ENCODE data around the gene HPCA.

DNA sequence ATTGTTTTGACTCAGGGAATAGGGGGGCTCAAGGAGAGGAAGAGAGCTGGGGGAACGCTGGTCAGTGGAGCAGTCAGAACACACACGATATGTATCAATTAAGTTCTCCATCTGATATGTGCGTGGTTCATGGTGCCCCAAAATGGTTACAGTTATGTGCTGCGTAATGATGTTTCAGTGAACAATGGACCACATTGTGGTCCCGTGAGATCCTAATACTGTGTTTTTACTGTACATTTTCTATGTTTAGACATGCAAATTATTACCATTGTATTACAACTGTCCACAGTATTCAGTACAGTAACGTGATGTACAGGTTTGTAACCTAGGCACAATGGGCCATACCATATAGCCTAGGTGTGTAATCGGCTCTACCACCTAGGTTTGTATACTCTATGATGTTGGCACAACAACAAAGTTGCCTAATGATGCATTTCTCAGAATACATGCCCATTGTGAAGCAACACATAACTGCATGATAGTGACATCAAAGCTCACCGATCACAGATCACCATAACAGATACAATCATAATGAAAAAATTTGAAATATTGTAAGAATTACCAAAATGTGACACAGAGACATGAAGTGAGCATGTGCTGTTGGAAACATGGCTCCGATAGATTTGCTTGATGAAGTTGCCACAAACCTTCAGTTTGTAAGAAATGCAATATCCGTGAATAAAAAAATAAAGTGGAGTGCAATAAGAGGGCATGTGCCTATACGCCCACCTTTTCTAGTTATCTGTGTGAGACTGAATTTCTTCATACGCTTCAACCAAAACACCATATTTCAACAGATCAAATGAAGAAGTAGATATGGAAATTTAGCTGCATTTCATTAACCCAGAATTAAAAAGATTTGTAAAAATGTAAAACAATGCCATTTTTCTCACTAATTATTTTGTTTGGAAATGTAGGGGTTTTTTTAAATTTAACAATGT lies 29.7 kb downstream of the HPCA start:
- TF ChIP-seq, protein P1, sequence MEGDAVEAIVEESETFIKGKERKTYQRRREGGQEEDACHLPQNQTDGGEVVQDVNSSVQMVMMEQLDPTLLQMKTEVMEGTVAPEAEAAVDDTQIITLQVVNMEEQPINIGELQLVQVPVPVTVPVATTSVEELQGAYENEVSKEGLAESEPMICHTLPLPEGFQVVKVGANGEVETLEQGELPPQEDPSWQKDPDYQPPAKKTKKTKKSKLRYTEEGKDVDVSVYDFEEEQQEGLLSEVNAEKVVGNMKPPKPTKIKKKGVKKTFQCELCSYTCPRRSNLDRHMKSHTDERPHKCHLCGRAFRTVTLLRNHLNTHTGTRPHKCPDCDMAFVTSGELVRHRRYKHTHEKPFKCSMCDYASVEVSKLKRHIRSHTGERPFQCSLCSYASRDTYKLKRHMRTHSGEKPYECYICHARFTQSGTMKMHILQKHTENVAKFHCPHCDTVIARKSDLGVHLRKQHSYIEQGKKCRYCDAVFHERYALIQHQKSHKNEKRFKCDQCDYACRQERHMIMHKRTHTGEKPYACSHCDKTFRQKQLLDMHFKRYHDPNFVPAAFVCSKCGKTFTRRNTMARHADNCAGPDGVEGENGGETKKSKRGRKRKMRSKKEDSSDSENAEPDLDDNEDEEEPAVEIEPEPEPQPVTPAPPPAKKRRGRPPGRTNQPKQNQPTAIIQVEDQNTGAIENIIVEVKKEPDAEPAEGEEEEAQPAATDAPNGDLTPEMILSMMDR (IDR thresholded peaks at IDR 0.05): no peak
- no peak for TF ChIP-seq POLR2A (IDR thresholded peaks at IDR 0.05)
